GM21576 (cell line): ENCODE results near the gene TMEM218.

Experiments
- ATAC-seq: cut with Tn5 transposase; IDR thresholded peaks from one replicate; pipeline ENCODE4 v1.9.1; 2021; ENCODE audit warnings: mild to moderate bottlenecking, moderate library complexity; ENCODE audit not compliant: unreplicated experiment

Gene TMEM218

DNA sequence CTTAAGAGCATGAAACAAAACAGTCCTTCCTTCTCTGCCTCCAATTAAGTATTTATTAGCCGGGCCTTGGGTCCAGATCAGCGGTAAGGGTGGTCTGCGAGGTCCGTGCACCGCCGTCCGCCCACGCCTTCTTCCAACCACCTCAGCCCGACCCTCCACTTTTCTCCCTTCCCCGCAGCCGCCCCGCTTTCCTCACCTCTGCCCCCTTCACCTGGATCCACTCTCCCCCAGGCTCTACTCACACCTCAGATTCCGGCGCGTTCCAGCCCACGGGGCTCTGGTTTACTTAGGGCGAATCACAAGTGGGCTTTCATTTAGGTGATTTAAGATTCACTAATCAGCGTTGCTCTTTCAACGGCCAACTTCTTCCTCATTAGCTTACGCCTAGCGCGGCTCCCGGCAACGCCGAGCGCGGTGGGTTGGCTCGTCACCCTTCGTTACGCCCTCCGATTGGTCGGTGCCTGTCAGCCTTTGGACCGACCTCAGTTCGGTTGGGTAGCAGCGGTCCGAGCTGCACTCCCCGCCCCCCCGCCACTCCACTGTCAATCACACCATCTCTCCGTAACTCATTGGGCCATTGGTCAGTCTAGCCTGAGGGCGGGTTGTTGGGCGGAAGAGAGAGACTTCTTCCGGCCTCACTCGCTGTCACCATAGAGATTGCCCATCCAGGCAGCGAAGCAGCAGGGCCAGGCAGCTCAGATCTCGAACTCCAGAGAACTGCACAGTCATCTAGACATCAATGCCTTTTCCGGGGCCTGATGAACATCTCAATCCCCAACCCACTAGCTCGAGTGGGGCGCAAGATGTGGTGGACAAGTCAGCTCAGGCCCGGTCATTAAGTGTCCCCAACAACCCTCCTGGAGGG, at the start of gene TMEM218:
Gene TMEM218, minus strand, starts transcription at position 284 of the 865 bp plus-strand sequence. CDS start 9,385 bp downstream, outside the sequence.
- ATAC-seq, result peak; percentile 98

DNA sequence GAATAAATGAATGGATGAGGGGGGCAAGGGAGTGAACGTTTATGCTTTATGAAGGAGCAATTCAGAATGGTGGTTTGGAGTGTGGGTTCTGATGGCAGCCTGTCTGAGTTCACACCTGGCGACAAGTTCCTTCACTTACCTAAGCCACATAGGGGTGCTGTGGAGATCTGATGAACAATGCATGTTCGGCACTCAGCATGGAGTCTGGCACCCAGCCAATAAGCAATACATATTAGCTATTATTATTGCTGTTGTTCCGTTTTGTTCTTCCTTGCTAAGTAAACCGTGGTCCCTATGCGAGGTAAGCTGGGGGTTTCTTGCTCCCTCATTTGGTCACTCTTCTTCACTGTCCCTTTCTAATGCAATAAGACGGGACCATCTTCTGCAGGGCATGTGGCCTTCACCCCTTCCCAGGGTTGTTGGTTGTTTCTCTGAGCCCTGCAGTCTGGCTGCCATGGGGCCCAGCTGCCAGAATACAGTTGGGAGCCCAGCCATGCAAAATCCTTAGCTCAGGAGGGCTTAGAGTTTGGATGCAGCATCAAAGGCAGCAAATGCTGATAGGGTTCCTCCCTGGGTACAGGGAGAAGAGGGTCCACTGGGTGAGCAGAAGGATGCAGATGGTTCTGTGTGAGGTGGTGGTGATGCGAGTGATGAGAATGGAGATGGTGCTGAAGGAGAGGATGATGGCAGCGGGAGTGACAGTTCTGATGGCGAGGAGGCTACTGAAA, 46.7 kb upstream of the TMEM218 start:
- ATAC-seq, result no peak

DNA sequence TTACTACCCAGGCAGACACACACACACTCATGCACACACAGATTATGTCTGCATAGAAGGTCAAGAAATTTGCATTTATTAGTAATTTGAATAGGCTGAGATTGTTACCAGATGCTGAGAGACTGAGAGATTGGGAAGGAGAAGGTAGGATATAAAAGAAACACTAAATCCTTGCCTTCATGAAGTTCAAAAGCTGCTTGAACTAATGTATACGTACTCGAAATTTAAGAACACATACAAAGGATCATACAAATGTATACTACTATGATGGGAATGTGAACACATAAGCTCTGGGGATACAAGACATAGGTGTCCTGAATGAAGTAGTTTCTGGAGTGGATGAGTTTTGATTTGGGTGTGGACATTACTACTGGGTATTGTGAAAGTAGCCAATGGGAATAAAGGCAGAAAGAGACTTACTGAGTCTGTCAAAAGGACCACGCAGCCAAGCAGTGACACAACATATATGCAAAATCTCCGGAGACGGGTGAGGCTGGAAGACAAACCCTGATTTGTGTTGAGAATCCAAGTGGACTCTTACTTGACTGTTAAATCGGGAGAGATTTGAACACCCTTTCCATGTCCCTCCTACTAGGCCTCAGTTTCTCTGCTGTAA, 45.8 kb upstream of the TMEM218 start:
- ATAC-seq, result no peak

DNA sequence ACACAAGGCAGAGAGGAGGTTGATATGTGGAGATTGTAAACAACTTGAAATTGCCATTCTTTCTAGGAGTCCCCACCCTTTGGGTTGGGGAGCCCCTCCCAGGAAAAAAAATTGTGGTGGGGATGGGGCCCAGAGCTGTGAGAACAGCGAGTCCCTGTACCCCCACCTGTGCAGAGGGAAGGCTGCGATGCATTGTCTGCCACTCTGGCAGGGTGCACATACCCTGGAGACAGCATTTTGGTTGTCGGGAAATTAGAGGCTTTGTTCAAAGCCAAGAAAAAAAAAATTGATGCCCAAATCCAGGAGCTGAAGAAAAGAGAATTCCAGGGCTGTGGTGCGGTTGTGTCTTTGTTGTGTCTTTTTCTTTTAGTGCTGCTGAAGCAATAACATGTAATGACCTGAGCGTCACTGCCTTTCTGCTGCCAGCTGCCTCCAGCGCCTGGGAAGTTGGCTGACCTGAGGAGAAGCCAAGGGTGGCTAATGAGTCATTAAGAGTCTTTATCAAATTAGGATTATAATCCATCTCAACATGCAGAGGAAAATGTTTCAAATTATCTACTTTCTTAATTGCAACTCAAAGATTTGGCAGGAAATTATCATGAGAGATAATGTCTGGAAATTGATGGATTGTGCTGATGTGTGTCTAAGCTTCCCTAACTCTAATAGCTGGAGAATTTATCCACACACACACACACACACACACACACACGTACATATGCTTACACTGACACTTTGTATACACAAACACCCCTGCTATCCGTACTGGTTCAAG, 45.1 kb upstream of the TMEM218 start:
- ATAC-seq, result no peak

DNA sequence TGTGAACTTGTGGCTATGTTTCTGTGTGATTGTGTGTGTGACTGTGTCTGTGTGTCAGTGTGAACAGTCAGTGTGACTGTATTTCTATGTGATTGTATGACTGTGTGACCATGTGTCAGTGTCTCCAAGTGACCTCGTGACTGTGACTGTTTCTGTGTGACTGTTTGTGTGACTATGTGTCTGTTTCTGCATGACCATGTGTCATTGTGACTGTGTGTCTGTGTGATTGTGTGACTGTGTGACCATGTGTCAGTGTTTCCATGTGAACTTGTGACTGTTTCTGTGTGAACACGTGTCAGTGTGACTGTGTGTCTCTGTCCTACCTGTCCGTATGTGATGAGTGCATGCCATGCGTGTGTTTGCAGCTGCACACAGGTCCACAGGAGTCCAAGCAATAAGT, 44.3 kb upstream of the TMEM218 start:
- ATAC-seq, result no peak

DNA sequence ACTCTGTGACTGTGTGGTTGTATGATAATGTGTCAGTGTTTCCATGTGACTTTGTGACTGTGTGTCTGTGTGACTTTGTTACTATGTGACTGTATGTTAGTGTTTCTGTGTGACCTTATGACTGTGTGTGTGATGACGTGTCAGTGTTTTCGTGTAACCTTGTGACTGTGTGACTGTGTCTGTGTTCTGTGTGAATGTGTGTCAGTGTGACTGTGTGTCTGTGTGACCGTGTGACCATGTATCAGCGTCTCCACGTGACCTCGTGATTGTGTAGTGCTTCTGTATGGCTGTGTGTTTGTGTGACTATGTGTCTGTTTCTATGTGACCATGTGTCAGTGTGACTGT, 43.6 kb upstream of the TMEM218 start:
- ATAC-seq, result no peak

DNA sequence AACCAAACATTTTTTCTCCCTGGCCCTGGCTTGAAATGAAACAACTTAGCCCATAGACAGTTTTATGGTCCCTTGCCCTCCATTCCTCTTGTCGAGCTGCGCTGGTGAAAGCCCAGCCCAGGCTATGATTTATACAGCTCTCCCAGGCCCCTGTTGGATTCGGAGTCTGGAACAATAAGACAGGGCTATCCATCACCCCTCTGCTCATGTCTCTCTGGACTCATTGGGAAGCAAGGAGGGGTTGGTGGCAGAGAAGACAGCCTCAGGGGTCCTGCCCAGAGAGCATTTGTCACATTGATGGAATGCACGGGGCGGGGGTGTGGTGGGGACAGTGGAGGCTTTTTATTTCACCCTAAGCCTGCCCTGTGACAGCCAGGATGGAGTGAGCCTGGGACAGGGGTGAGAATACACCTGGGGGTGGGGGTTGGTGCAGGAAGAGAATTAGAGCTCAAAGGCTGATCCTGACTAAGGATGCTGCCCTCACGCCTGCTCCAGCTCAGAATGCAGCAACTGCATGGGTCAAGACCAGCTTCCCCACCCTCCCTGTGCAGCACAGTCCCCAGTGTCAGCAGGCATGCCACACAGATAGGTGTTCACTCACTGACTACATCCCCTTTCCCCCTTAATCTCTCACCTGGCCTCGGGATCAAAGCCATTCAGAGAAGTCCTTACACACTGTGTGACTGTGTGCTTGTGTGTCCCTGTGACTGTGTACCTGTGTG, 43.1 kb upstream of the TMEM218 start:
- no peak for ATAC-seq

DNA sequence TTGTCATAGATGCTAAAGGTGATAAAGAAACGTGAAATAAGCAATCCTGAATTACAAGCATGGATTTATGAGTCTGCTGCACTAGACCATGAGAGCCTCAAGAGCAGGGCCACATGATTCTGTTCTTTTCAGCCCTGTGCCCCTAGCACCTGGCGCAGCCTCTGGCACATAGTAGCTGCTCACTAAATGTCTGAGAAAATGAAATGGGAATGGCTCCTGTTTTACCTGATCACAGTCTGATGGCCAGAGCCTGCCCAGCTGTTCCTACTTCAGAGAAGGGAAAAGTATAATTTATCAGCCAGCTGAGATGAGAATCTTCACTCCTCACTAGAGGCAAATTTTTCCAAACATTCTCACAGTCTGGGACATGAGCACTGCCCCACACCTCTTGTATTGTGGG, 42.4 kb upstream of the TMEM218 start:
- no peak for ATAC-seq

DNA sequence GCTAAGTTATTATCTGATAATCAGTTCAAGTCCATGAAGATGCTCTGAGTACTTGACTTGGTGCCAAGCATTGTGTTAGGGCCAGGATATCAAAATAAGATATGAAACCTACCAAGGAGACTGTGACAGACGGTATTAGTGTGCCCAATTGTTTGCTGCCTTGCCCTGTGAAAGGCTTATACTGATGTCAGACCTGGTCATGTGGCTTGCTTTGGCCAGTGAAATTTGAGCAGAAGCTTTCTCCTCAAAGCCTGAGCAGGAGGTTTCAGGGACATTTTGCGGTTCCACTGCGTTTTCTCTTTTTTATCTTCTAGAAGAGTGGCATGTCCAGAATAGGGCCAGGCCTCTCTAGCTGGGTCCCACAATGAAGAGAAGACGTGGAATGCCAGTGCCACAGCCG, 37.3 kb upstream of the TMEM218 start:
- ATAC-seq, result no peak

DNA sequence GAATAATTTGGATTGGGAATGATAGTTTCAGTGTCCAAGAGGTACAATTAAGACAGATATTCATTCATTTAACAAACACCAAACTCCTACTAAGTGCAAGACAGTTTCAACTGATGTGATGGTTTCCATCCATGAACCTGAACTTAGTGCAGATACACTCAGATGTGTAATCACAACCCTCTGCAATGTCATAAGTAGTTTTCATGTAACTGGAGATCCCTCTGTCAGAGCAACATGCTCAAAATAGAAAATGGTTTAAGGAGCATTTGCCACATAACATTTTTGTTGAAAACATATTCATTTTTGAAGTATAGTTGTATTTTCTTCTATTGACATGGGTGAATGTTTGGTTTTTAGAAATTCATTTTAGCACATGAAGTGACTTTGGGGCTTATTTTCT, 36.6 kb upstream of the TMEM218 start:
- ATAC-seq, result no peak

DNA sequence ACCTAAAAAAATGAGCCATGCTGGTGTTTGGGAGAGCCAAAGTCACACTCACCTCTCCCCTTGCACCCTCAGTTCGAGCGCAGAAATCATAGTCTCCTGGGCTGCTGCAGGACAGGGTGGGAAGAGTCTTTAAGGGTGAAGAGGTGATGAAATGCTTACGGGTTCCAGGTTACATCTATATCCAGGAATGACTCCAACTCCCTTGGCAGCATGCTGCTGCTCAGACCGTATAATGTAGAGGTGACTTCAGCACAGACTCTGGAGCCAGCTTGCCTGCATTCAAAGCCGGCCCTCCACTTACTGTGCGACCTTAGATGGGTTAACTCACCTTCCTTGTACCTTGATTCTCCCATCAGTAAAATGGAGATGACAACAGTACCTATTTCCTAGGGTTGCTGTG, 35.9 kb upstream of the TMEM218 start:
- no peak for ATAC-seq

DNA sequence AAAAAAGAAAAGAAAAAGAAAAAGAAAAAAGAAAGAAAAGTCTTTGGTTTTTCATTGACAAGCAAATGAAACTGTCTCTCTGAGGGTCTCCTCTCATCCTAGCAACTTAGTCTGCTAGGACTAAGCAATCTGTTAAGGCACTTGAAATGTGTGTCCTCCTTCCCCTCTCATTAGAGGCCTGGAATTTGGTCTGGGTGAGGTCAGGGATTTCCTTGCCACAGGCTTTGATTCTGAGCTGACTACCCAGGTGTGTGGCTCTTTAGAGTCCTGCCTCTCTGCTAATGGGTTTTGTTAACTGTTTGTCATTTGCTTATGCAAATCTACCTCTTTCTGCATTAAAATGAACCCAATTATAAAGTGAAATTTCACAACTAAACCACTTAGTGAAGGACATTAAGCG, 34.8 kb upstream of the TMEM218 start:
- ATAC-seq, result no peak

DNA sequence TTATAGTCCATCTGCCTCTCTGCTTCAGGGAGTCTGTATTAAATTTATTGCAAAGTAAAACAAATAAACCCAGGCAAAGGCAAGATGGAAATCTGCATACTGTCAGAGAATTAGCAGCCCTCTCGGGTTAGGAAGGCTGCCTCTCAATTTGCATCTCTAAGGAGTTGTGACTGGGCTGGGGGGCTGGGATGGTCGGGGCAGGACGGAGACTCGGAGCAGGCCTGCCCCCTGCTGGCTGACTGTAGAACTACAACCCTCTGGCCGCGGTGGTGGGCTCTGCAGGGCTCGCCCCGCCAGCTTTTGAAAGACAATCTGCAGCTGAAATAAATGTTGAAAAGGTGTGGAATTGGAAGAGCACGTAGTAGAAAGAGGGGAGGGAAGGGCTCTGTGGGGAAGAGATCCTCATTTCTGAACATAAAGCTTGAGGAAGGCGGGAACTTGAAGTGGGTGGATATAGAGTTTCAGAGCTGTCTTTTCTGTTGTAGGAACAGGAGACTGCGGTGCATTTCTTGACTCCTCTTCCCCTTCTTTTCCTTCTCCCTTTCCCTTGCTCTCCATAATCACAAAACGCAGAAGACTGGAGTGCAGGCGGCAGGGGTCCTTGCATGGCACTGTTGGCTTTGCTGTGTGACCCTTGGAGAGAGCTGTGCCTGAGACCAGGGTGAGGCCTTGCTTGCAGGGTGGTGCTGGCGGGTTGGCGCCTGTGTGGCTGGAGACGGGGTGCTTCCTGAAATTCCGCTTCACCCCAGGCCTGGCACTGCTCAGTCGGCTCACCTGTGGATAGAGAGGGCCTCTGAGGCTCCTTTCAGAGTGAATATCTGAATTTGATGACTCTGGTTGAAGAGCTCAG, 30.5 kb upstream of the TMEM218 start:
- ATAC-seq, result peak; percentile 82

DNA sequence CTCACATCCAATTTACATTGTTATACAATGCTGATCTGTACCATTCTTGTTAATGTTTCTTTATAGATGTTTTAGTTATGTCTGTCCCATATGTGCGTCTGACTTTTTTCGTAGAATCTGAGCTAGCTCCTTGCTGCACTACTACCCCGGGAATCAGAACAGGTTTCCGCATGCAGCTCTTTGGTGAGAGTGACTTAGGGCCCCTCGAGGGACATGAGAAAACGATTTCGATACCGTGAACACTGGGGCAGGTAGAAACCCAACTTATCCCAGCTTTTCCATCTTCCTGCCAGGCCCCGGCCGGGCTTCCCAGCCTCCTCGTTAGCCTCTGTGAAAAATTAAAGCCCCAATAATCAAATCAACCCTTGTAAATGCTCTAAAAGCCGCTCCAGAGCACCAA, 29.8 kb upstream of the TMEM218 start:
- ATAC-seq, result no peak

DNA sequence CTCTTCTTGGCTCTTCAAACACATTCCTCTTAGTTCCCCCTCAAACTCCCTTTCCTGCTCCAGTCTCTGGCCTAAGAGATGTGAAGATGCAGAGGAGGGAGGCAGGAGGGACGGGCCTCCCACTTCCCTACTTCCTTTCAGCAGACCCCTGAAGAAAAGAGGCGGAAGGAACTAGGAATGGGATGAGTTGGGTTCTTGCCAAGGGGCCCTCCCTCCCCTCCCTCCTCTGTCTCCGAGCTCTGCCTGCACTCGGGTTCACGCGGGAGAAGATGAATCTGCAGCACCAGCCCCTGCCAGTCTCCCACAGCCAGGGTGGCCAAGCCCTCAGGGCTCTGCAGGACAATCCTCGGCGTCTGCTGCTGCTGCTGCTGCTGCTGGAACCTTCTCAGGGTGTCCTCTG, 28.8 kb upstream of the TMEM218 start:
- no peak for ATAC-seq

DNA sequence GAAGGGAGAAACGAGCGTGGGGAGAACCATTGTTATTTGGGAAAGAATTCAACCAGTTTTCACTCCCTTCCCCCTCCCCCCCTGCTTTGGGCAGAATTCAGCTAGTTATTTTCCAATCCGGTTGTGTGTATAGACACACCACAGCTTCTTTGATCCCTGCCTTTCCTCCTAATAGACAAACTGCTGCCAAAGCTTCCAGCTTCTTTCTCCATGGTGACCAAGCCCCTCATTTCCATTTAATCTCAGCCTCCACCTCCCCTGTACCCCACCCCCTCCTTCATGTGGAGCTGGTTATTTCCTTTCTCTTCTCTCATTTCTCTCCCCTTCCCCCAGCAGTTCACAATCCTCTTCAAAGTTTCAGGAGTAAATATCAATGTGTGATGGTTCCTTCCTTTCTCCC, 28.4 kb upstream of the TMEM218 start:
- ATAC-seq, result no peak

DNA sequence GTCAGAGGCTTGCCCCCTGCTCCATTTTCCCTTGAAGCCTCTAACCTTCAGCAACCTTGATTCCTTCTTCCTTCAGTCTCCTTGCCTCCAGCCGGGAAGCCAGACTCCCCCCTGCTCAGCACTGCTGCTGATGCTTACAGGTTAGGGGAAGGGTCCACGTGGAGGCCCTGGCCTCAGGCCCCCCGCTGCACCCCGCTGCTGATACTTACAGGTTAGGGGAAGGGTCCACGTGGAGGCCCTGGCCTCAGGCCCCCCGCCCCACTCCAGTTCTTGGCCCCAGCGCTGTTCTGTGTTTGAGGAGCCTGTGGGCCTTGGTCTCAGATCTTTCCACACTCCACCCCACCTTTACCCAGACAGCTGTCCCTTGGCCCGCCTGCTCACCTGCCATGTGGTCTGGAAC, 27.5 kb upstream of the TMEM218 start:
- no peak for ATAC-seq

DNA sequence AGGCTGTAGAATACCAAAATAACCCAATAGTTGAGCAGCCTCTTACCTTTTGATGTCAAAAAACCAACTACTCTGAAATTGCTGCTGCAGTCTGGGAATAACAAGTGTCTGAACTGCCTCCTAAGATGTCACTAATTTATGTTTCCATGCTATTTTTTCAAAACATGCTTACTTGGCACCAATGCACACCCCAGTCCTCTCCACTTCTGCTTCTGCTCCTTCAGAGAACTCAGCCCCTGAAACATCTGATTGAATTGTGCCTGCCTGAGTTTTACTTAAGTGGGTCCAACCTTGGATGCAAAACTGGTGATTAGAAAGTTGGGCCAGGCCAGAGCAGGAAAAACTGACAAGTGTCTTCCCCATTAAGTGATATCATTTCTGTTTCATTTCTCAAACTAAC, 24.6 kb upstream of the TMEM218 start:
- no peak for ATAC-seq

DNA sequence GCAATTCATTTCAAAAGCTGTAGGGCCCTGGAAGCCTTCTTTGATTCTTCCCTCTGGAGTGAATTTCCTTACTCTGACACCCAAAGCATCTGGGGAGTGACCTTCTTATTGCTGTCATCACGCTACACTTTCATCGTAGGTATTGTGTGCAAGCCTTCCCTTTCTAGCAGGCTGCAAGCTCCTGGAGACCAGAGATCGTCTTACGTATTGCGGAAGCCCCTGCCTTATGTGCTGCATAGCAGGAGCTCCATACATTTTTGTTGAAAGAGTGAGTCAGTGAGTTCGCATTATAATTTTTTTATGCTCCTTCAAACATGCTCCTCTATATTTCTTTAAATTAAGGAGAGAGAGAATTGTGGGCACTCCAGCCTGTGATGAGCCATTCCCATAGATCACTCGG, 21.2 kb upstream of the TMEM218 start:
- no peak for ATAC-seq

DNA sequence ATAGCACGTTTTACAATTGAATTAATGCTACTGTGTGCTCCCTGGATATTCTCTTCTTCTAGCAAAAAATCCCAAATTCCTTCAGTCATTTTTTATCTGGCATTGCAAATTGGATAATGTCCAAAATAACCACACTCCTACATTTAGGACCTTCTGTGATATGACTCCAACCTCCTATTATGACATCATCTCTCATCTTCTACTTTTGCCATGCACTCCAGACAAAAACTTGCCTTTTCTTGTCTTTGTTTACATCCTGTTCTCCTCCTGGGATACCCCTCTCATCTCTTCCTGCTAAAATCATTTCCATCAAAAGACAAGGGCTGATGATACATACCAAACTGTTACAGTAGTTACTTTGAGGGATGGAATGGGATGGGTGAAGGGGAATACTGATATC, 20.6 kb upstream of the TMEM218 start:
- ATAC-seq, result no peak
